OCI-LY7 (cell line): ENCODE results near the gene ZNF799. TPM values are rescaled to one million over a fixed set of nuclear protein-coding genes. Genes with fewer than 3 reads are reported as not detected.

ENCODE experiments used
- BruUV-seq: library from RNA; stranded (reverse); fragments of 400-500 nt; replicated peaks from 2 replicates; lab custom pipeline; 2021; lab: Mats Ljungman, UMichigan
- CTCF ChIA-PET: fragments of 300-600 bp; sonication (Branson Sonifier 250); formaldehyde crosslinking; loops from one replicate; lab custom pipeline; 2022; ENCODE audit warnings: antibody characterized with exemption; ENCODE audit not compliant: unreplicated experiment; lab: Charles Lee
- POLR2A ChIA-PET: fragments of 300-600 bp; sonication (Branson Sonifier 250); formaldehyde crosslinking; loops from one replicate; lab custom pipeline; 2022; ENCODE audit warnings: antibody characterized with exemption; lab: Charles Lee
- DNase-seq: peaks from one replicate; pipeline ENCODE4 v3.0.0-alpha.2; 2015; ENCODE audit warnings: low spot score
- H2AFZ ChIP-seq: fragments of 200-600 bp; sonication (generic), shearing (Covaris generic); 2 replicates; pipeline ENCODE4 v1.6.1; 2014; ENCODE audit warnings: mild to moderate bottlenecking, antibody characterized with exemption, low read length, moderate library complexity
- H3K27ac ChIP-seq: fragments of 200-600 bp; sonication (generic); 2 replicates; pipeline ENCODE4 v1.5.1; 2014; ENCODE audit warnings: mixed run types, low read depth, mild to moderate bottlenecking, moderate library complexity, low read length, inconsistent platforms; ENCODE audit not compliant: poor library complexity, severe bottlenecking
- H3K36me3 ChIP-seq: fragments of 200-600 bp; sonication (generic); 2 replicates; pipeline ENCODE4 v1.6.1; 2014; ENCODE audit warnings: mild to moderate bottlenecking, antibody characterized with exemption, low read length, moderate library complexity, mixed read lengths; ENCODE audit not compliant: insufficient read depth
- H3K4me1 ChIP-seq: fragments of 200-600 bp; sonication (generic); 2 replicates; pipeline ENCODE4 v1.5.1; 2014; ENCODE audit warnings: mild to moderate bottlenecking, low read length; ENCODE audit not compliant: insufficient read depth, poor library complexity, severe bottlenecking
- H3K4me2 ChIP-seq: fragments of 200-600 bp; sonication (generic); 2 replicates; pipeline ENCODE4 v1.6.1; 2014; ENCODE audit warnings: mild to moderate bottlenecking, low read length
- H3K4me3 ChIP-seq: fragments of 200-600 bp; sonication (generic); 2 replicates; pipeline ENCODE4 v1.5.1; 2014; ENCODE audit warnings: mild to moderate bottlenecking, low read depth, low read length; ENCODE audit not compliant: poor library complexity, severe bottlenecking
- H3K79me2 ChIP-seq: fragments of 200-600 bp; sonication (generic); 2 replicates; pipeline ENCODE4 v1.6.1; 2016; ENCODE audit warnings: low read depth, mild to moderate bottlenecking, low read length, moderate library complexity, mixed read lengths; ENCODE audit not compliant: insufficient read depth
- H3K9me2 ChIP-seq: fragments of 200-600 bp; sonication (generic); 2 replicates; pipeline ENCODE4 v1.6.1; 2016; ENCODE audit warnings: mild to moderate bottlenecking, low read length, mixed read lengths; ENCODE audit not compliant: insufficient read depth
- H3K9me3 ChIP-seq: fragments of 200-600 bp; sonication (generic); 2 replicates; pipeline ENCODE4 v1.6.1; 2014; ENCODE audit warnings: mild to moderate bottlenecking, mixed run types, low read length, mixed read lengths
- H4K20me1 ChIP-seq: fragments of 200-600 bp; sonication (generic); 2 replicates; pipeline ENCODE4 v1.6.1; 2014; ENCODE audit warnings: mild to moderate bottlenecking, antibody characterized with exemption, low read length, moderate library complexity, mixed read lengths; ENCODE audit not compliant: insufficient read depth
- EZH2phosphoT487 ChIP-seq: fragments of 200-600 bp; sonication (generic); IDR thresholded peaks from 2 replicates; pipeline ENCODE4 v1.6.1; 2018; ENCODE audit warnings: low read depth, borderline replicate concordance, mild to moderate bottlenecking, mixed run types, antibody characterized with exemption, low read length, moderate library complexity, mixed read lengths
- intact Hi-C: fragments of 100-400 bp; cut with micrococcal nuclease; formaldehyde crosslinking; loops from one replicate; pipeline ENCODE4 v1.10.0; 2022; ENCODE audit not compliant: unreplicated experiment
- total RNA-seq, 2 experiments: library from RNA; depleted of rRNA in 1 of 2; stranded (reverse); fragments of >200 nt in 1 of 2; shearing (Covaris generic) in 1 of 2; gene quantifications; 2 replicates each; pipeline ENCODE4 v1.2.3, GENCODE V29; 2014 to 2022
- TF ChIP-seq, protein P1 (sequence below): fragments of 200-600 bp; sonication (generic); conservative IDR thresholded peaks from 2 replicates; pipeline ENCODE4 v1.5.1; 2014; ENCODE audit warnings: mild to moderate bottlenecking, antibody characterized with exemption, low read length, moderate library complexity, mixed read lengths

Gene ZNF799
- total RNA-seq, 2 experiments from 2014 or later = 6.2 to 8.1 TPM

DNA sequence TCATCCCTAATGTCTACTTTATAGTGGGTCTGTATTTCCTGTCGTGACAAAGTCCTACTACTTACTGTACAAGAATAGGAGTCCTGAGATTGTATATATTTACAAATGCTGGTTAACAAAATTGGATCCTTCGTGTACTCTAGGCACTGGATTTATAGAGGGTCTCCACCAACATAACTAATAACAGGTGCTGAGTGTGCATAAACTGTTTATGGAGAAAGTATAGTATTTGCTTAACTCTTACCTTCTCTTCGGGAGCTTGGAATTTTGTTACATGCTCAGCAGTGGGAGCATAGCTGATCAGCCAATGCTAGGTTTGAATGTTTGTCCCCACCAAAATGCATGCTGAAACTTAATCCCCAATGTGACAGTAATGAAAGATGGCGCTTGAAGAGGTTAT lies 47.7 kb downstream of the ZNF799 start:
- H3K36me3 ChIP-seq = no peaks in the 10 kb centered on the region
- H3K4me2 ChIP-seq = no peak overlapping the region
- no peaks in the 10 kb centered on the region for H3K9me2 ChIP-seq
- no peak overlapping the region for H3K27ac ChIP-seq
- H3K4me3 ChIP-seq = no peak overlapping the region
- CTCF ChIA-PET = no interaction called here
- H3K79me2 ChIP-seq = no peaks in the 10 kb centered on the region
- peaks cover 19% of the 10 kb centered on the region for H3K9me3 ChIP-seq
- DNase-seq = no peak
- intact Hi-C loops = no loop called here
- H4K20me1 ChIP-seq = no peaks in the 10 kb centered on the region
- no peak overlapping the region for H2AFZ ChIP-seq
- no TSS peak for BruUV-seq
- no peak for TF ChIP-seq EZH2phosphoT487
- TF ChIP-seq, protein P1, sequence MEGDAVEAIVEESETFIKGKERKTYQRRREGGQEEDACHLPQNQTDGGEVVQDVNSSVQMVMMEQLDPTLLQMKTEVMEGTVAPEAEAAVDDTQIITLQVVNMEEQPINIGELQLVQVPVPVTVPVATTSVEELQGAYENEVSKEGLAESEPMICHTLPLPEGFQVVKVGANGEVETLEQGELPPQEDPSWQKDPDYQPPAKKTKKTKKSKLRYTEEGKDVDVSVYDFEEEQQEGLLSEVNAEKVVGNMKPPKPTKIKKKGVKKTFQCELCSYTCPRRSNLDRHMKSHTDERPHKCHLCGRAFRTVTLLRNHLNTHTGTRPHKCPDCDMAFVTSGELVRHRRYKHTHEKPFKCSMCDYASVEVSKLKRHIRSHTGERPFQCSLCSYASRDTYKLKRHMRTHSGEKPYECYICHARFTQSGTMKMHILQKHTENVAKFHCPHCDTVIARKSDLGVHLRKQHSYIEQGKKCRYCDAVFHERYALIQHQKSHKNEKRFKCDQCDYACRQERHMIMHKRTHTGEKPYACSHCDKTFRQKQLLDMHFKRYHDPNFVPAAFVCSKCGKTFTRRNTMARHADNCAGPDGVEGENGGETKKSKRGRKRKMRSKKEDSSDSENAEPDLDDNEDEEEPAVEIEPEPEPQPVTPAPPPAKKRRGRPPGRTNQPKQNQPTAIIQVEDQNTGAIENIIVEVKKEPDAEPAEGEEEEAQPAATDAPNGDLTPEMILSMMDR = no peak
- POLR2A ChIA-PET = no interaction called here
- H3K4me1 ChIP-seq = no peaks in the 10 kb centered on the region

DNA sequence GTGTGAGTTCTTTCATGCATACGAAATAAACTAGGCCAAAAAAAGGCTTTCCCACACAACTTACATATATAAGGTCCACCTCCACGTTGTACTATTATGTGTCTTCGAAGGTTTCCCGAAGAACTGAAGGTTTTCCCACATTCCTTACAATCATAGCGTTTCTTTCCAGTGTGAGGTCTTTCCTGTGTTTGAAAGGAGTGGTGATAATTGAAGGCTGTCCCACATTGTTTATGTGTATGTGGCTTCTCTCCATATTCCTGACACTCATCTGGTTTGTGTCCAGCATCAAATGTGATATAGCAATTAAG lies 50.2 kb downstream of the ZNF799 start:
- POLR2A ChIA-PET = no interaction called here

DNA sequence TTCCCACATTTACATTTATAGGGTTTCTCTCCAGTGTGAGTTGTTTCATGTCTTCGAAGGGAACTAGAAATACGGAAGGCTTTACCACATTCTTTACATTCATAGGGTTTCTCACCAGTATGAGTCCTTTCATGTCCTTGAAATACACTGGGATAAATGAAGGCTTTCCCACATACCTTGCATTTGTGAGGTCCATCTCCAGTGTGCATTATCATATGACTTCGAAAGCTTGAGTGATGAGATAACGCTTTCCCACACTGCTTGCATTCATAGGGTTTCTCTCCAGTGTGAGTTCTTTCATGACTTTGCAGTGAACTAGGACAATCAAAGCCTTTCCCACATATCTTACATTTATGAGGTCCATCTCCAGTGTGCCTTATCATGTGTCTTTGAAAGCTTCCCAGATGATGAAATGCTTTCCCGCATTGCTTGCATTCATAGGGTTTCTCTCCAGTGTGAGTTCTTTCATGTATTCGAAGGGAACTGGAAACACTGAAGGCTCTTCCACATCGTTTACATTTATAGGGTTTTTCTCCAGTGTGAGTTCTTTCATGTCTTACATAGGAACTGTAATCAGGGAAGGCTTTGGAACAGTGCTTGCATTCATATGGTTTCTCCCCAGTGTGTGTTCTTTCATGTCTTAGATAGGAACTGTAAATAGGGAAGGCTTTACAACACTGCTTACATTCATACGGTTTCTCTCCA lies 50.7 kb downstream of the ZNF799 start:
- BruUV-seq = no TSS peak
- POLR2A ChIA-PET = no interaction called here

More for the DNA sequence above, 50.2 kb downstream of the ZNF799 start:
- no peaks in the 10 kb centered on the region for H3K36me3 ChIP-seq
- H3K4me2 ChIP-seq = no peak overlapping the region
- BruUV-seq = no TSS peak
- peaks cover 20% of the 10 kb centered on the region for H3K9me3 ChIP-seq
- H3K79me2 ChIP-seq = no peaks in the 10 kb centered on the region
- DNase-seq = no peak
- H3K4me3 ChIP-seq = no peak overlapping the region
- H2AFZ ChIP-seq = no peak overlapping the region
- no peaks in the 10 kb centered on the region for H3K4me1 ChIP-seq
- H3K27ac ChIP-seq = no peak overlapping the region
- TF ChIP-seq, protein P1 = no peak
- no peak for TF ChIP-seq EZH2phosphoT487
- CTCF ChIA-PET = no interaction called here
- intact Hi-C loops = no loop called here
- H3K9me2 ChIP-seq = no peaks in the 10 kb centered on the region
- H4K20me1 ChIP-seq = no peaks in the 10 kb centered on the region

More for the DNA sequence above, 50.7 kb downstream of the ZNF799 start:
- intact Hi-C loops = no loop called here
- H4K20me1 ChIP-seq = no peaks in the 10 kb centered on the region
- no peaks in the 10 kb centered on the region for H3K79me2 ChIP-seq
- H3K36me3 ChIP-seq = no peaks in the 10 kb centered on the region
- H3K9me2 ChIP-seq = no peaks in the 10 kb centered on the region
- DNase-seq = no peak
- no peak overlapping the region for H2AFZ ChIP-seq
- no peak overlapping the region for H3K4me3 ChIP-seq
- H3K27ac ChIP-seq = no peak overlapping the region
- H3K9me3 ChIP-seq = peaks cover 25% of the 10 kb centered on the region
- CTCF ChIA-PET = no interaction called here
- TF ChIP-seq EZH2phosphoT487 = no peak
- TF ChIP-seq, protein P1 = no peak
- no peak overlapping the region for H3K4me2 ChIP-seq
- no peaks in the 10 kb centered on the region for H3K4me1 ChIP-seq
